Esophagus muscularis mucosa (tissue), 2 donors: ENCODE results near the gene TM7SF2.

Source experiments
- EP300 ChIP-seq: sonication (generic); formaldehyde crosslinking; IDR thresholded peaks from one replicate; pipeline ENCODE4 v1.6.1; 2017; ENCODE audit warnings: antibody characterized with exemption
- POLR2A ChIP-seq: fragments of 450-650 bp; IDR thresholded peaks from one replicate; pipeline ENCODE4 v1.6.1; 2017; ENCODE audit warnings: antibody characterized with exemption, moderate library complexity, mild to moderate bottlenecking, low read depth

DNA sequence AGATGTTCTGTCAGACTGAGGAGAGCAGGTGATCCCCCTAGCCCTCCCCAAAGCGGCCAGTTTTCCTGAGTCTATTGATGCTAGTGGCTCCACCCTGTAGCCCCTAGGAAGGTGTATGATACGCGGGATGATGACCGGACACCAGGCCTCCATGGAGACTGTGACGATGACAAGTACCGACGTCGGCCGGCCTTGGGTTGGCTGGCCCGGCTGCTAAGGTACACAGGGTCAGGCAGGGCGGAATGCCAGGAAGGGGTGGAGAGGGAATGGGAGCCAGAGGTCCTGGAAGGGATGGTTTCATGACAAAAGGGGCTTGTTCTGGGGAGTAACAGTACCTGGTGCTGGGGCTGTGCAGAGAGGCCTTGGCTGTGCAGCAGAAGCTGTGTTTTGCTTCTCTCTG is 24.5 kb upstream of the TM7SF2 start:
- TF ChIP-seq POLR2A (no peak), EP300 (no peak)
